HCT116 (cell line): ENCODE measurements around the gene UQCRC1. TPM values are rescaled to one million over a fixed set of nuclear protein-coding genes. Genes with fewer than 3 reads are reported as not detected.

ENCODE experiments used
- ATAC-seq: fragments of 200-7000 bp; cut with Tn5 transposase; 2 replicates; pipeline ENCODE4 v1.9.1; 2020; ENCODE audit warnings: mild to moderate bottlenecking, moderate library complexity
- BruUV-seq: library from RNA; stranded (reverse); fragments of 400-500 nt; replicated peaks from 2 replicates; lab custom pipeline; 2021; lab: Mats Ljungman, UMichigan
- CTCF ChIA-PET: fragments of 300-600 bp; sonication (Branson Sonifier 250); formaldehyde crosslinking; loops from one replicate; lab custom pipeline; 2021; ENCODE audit warnings: antibody characterized with exemption; lab: Charles Lee
- POLR2A ChIA-PET: fragments of 300-600, 350-600 bp; sonication (Branson Sonifier 250); formaldehyde crosslinking; loops from one replicate; lab custom pipeline; 2021; ENCODE audit warnings: antibody characterized with exemption; lab: Charles Lee
- RAD21 ChIA-PET, 2 experiments: fragments of 300-600 bp; sonication (Branson Sonifier 250); formaldehyde crosslinking; loops; one replicate each; lab custom pipeline; 2023; ENCODE audit warnings: low total read pairs in 2 of 2; ENCODE audit not compliant: uncharacterized antibody in 2 of 2, unreplicated experiment in 2 of 2, low non-redundant PET in 1 of 2; lab: Charles Lee
- DNase-seq: peaks from one replicate; pipeline ENCODE4 v3.0.0-alpha.2; 2010; ENCODE audit warnings: low read depth, low spot score
- H2AFZ ChIP-seq: fragments of 200-600 bp; shearing (Covaris generic), sonication (generic); 2 replicates; pipeline ENCODE4 v1.6.1; 2017; ENCODE audit warnings: low read depth, mixed run types, mixed read lengths, antibody characterized with exemption, low read length; ENCODE audit not compliant: poor library complexity, severe bottlenecking
- H3K27ac ChIP-seq: 2 replicates; pipeline ENCODE4 v1.5.1; 2012; ENCODE audit warnings: low read depth, low read length
- H3K27me3 ChIP-seq: fragments of 200-600 bp; sonication (generic); 2 replicates; pipeline ENCODE4 v1.6.1; 2016; ENCODE audit warnings: mixed run types, low read length, mixed read lengths; ENCODE audit not compliant: insufficient read depth
- H3K36me3 ChIP-seq, 2 experiments: fragments of 200-500 bp in 1 of 2; fragments of 200-600 bp in 1 of 2; sonication (Bioruptor generic) in 1 of 2; sonication (generic) in 1 of 2; 2 replicates each; pipeline versions ENCODE4 v1.5.1 to v1.6.1; 2014 to 2016; ENCODE audit warnings: low read length in 2 of 2, inconsistent platforms in 1 of 2, mixed read lengths in 1 of 2, mixed run types in 1 of 2; ENCODE audit not compliant: insufficient read depth in 2 of 2, control insufficient read depth in 1 of 2
- H3K4me1 ChIP-seq, 2 experiments: fragments of 200-600 bp in 1 of 2; sonication (generic) in 1 of 2; 2 replicates each; pipeline versions ENCODE4 v1.5.1 to v1.6.1; 2012 to 2017; ENCODE audit warnings: low read length in 2 of 2, inconsistent platforms in 1 of 2, mild to moderate bottlenecking in 1 of 2, mixed read lengths in 1 of 2, mixed run types in 1 of 2, moderate library complexity in 1 of 2; ENCODE audit not compliant: insufficient read depth in 2 of 2, control insufficient read depth in 1 of 2
- H3K4me2 ChIP-seq: fragments of 200-600 bp; sonication (generic); 2 replicates; pipeline ENCODE4 v1.6.1; 2017; ENCODE audit warnings: mixed run types, low read length, mixed read lengths
- H3K4me3 ChIP-seq, 2 experiments: fragments of 200-600 bp in 1 of 2; sonication (generic) in 1 of 2; replicated peaks in 1 of 2; 2 replicates each; pipeline ENCODE4 v1.5.1; 2011 to 2016; ENCODE audit warnings: low read length in 2 of 2, control low read depth in 1 of 2, low read depth in 1 of 2, mild to moderate bottlenecking in 1 of 2, mixed read lengths in 1 of 2, mixed run types in 1 of 2
- H3K79me2 ChIP-seq: fragments of 200-600 bp; sonication (generic); 2 replicates; pipeline ENCODE4 v1.6.1; 2017; ENCODE audit warnings: mild to moderate bottlenecking, mixed run types, low read length, moderate library complexity, mixed read lengths; ENCODE audit not compliant: insufficient read depth
- H3K9ac ChIP-seq: fragments of 200-600 bp; sonication (generic); 2 replicates; pipeline ENCODE4 v1.6.1; 2016; ENCODE audit warnings: low read length, mixed read lengths
- H3K9me2 ChIP-seq: fragments of 200-600 bp; sonication (generic), shearing (Covaris generic); 2 replicates; pipeline ENCODE4 v1.6.1; 2017; ENCODE audit warnings: mixed run types, mild to moderate bottlenecking, moderate library complexity; ENCODE audit not compliant: insufficient read depth
- H3K9me3 ChIP-seq, 2 experiments: fragments of 200-500 bp in 1 of 2; fragments of 200-600 bp in 1 of 2; sonication (Bioruptor generic) in 1 of 2; sonication (generic) in 1 of 2; 2 replicates each; pipeline ENCODE4 v1.6.1; 2014 to 2017; ENCODE audit warnings: low read length in 2 of 2, mixed read lengths in 2 of 2, inconsistent platforms in 1 of 2, low read depth in 1 of 2, mild to moderate bottlenecking in 1 of 2, mixed run types in 1 of 2, moderate library complexity in 1 of 2; ENCODE audit not compliant: control insufficient read depth in 1 of 2, insufficient read depth in 1 of 2
- H4K20me1 ChIP-seq: fragments of 200-600 bp; sonication (generic), shearing (Covaris generic); 2 replicates; pipeline ENCODE4 v1.6.1; 2017; ENCODE audit warnings: mixed run types, mild to moderate bottlenecking, moderate library complexity; ENCODE audit not compliant: insufficient read depth
- CBX3 ChIP-seq: IDR thresholded peaks from 2 replicates; pipeline ENCODE4 v1.6.1; 2012; ENCODE audit warnings: low read depth
- EGR1 ChIP-seq: IDR thresholded peaks from 2 replicates; pipeline ENCODE4 v1.6.1; 2012; ENCODE audit warnings: low read depth
- ELF1 ChIP-seq: IDR thresholded peaks from 2 replicates; pipeline ENCODE4 v1.6.1; 2012; ENCODE audit warnings: low read depth, borderline replicate concordance
- EZH2 ChIP-seq: fragments of 200-600 bp; sonication (generic); IDR thresholded peaks from 2 replicates; pipeline ENCODE4 v1.6.1; 2017; ENCODE audit warnings: antibody characterized with exemption, mixed run types
- JUND ChIP-seq: IDR thresholded peaks from 2 replicates; pipeline ENCODE4 v1.6.1; 2012
- POLR2A ChIP-seq: IDR thresholded peaks from 2 replicates; pipeline ENCODE4 v1.7.0; 2011; ENCODE audit warnings: borderline replicate concordance; ENCODE audit not compliant: insufficient read depth, insufficient read length; ENCODE audit errors: extremely low read depth
- POLR2AphosphoS5 ChIP-seq: IDR thresholded peaks from 2 replicates; pipeline ENCODE4 v1.6.1; 2011; ENCODE audit warnings: mild to moderate bottlenecking, low read depth, low read length, moderate library complexity
- RAD21 ChIP-seq: IDR thresholded peaks from 2 replicates; pipeline ENCODE4 v1.6.1; 2012; ENCODE audit warnings: low read depth, mild to moderate bottlenecking
- SIN3A ChIP-seq: IDR thresholded peaks from 2 replicates; pipeline ENCODE4 v1.6.1; 2012; ENCODE audit warnings: low read depth
- SP1 ChIP-seq: IDR thresholded peaks from 2 replicates; pipeline ENCODE4 v1.6.1; 2012; ENCODE audit warnings: low read depth
- TCF7L2 ChIP-seq: IDR thresholded peaks from 2 replicates; pipeline ENCODE4 v1.7.0; 2011; ENCODE audit warnings: borderline replicate concordance, inconsistent platforms; ENCODE audit not compliant: insufficient read depth, insufficient read length; ENCODE audit errors: extremely low read depth
- YY1 ChIP-seq: IDR thresholded peaks from 2 replicates; pipeline ENCODE4 v1.6.1; 2011; ENCODE audit warnings: low read length, low read depth, moderate library complexity, mild to moderate bottlenecking; ENCODE audit not compliant: insufficient replicate concordance; ENCODE audit errors: extremely low read depth
- ZFX ChIP-seq: fragments of 450-650 bp; IDR thresholded peaks from 2 replicates; pipeline ENCODE4 v1.6.1; 2017
- intact Hi-C: fragments of 100-400 bp; cut with micrococcal nuclease; formaldehyde crosslinking; loops from 2 replicates; pipeline ENCODE4 v1.10.0; 2022
- total RNA-seq: library from RNA; stranded (reverse); gene quantifications from one replicate; pipeline ENCODE4 v1.2.1, GENCODE V29; 2021; ENCODE audit not compliant: unreplicated experiment
- TF ChIP-seq, protein P1 (sequence below): IDR thresholded peaks from 2 replicates; pipeline ENCODE4 v1.6.1; 2012
- TF ChIP-seq, protein P2 (sequence below): IDR thresholded peaks from 2 replicates; pipeline ENCODE4 v1.6.1; 2012; ENCODE audit warnings: low read depth

The UQCRC1 gene
- total RNA-seq, 1 experiment from 2014 or later: 318 TPM

DNA sequence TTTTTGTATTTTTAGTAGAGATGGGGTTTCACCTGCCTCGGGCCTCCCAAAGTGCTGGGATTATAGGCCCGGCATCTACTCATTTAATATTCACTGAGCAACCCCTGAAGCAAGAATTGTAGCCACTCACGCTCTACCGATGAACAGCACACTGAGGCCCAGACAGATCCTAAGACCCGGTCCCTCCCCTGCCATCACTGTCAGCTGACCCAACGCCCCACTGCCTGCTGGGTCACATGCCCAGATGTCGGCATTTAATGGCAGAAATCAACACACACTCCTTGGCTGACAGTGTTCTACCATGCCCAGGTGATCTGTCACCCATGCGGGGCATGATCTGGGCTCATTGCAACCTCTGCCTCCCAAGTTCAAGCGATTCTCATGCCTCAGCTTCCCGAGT lies 15.3 kb upstream of the UQCRC1 start:
- DNase-seq: no peak
- Histone ChIP-seq H3K27ac (no peak overlapping the region), H2AFZ (no peak overlapping the region), H3K9me2 (no peaks in the 10 kb centered on the region), H3K9ac (no peak overlapping the region), H3K79me2 (no peaks in the 10 kb centered on the region), H3K27me3 (no peaks in the 10 kb centered on the region), H3K36me3 (peaks cover 13 to 14% of the 10 kb centered on the region in 2 experiments; a peak in 3 of 4 replicates), H3K4me3 (no peak overlapping the region), H3K4me1 (no peaks in the 10 kb centered on the region), H3K4me2 (no peak overlapping the region), H4K20me1 (no peaks in the 10 kb centered on the region), H3K9me3 (no peaks in the 10 kb centered on the region)
- TF ChIP-seq JUND (no peak), POLR2AphosphoS5 (no peak), SP1 (no peak), ELF1 (no peak), YY1 (no peak), ZFX (no peak)
- TF ChIP-seq, protein P1, sequence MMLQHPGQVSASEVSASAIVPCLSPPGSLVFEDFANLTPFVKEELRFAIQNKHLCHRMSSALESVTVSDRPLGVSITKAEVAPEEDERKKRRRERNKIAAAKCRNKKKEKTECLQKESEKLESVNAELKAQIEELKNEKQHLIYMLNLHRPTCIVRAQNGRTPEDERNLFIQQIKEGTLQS: no peak
- intact Hi-C loops: no loop called here
- CTCF ChIA-PET: no interaction called here
- POLR2A ChIA-PET: interaction anchor here (0.8 kb wide), 1 partner anchor 38 kb away, joined by 3 read pairs; the partner anchor contains the start of gene CELSR3
- ATAC-seq: no peak
- no TSS peak for BruUV-seq
- RAD21 ChIA-PET: no interaction called here

DNA sequence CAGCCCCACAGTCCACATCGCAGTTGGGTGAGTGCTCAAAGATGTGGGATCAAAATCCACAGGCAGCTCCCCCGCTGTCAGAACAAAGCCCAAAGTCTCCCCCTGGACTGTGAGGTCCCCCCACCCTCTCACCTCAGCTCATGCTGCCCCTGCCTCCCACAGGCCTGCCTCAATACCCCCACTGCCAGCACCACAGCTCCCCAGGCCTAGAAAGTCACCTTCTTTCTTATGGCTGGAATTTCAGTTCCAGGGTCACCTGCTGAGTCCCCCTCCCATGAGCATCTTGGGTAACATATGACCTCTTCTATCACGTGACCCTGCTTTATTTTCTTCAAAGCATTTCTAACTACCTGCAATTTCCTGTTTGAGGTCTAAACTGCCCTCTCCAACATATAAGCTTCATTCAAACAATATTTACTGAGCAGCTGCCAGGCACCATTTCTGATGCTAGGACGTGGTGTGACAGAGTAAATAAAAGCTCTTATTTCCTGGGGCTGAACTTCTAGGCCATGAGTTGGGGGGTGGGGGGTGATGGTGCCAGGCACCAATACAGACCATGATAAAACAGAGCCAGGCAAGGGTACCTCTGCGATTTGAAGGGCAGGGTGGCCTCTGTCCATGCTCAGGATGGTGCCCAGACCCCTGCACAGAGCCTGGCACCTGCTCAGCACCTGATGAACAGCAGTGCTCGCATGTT lies 14.6 kb upstream of the UQCRC1 start:
- H3K4me3 ChIP-seq: no peak overlapping the region
- no TSS peak for BruUV-seq
- no peak overlapping the region for H3K9ac ChIP-seq
- H3K9me3 ChIP-seq: peaks cover 0 to under 1% of the 10 kb centered on the region in 2 experiments; a peak in 1 of 4 replicates
- no peak overlapping the region for H3K27ac ChIP-seq
- H3K36me3 ChIP-seq: peaks cover 11 to 14% of the 10 kb centered on the region in 2 experiments; a peak in 3 of 4 replicates
- no peak overlapping the region for H2AFZ ChIP-seq
- no peaks in the 10 kb centered on the region for H3K4me1 ChIP-seq
- no peaks in the 10 kb centered on the region for H4K20me1 ChIP-seq
- H3K27me3 ChIP-seq: no peaks in the 10 kb centered on the region
- no peak for DNase-seq
- ChIA-PET RAD21 (no interaction called here), CTCF (no interaction called here), POLR2A (interaction anchor here (0.8 kb wide), 1 partner anchor 39 kb away, joined by 3 read pairs; the partner anchor contains the start of gene CELSR3)
- H3K79me2 ChIP-seq: no peaks in the 10 kb centered on the region
- intact Hi-C loops: no loop called here
- H3K4me2 ChIP-seq: no peak overlapping the region
- no peak for ATAC-seq
- H3K9me2 ChIP-seq: no peaks in the 10 kb centered on the region
- TF ChIP-seq ZFX: no peak
- TF ChIP-seq, protein P1: no peak
- no peak for TF ChIP-seq POLR2A
- TF ChIP-seq EZH2: no peak
- TF ChIP-seq TCF7L2: no peak
- no peak for TF ChIP-seq RAD21
- no peak for TF ChIP-seq YY1
- TF ChIP-seq SIN3A: no peak
- TF ChIP-seq, protein P2, sequence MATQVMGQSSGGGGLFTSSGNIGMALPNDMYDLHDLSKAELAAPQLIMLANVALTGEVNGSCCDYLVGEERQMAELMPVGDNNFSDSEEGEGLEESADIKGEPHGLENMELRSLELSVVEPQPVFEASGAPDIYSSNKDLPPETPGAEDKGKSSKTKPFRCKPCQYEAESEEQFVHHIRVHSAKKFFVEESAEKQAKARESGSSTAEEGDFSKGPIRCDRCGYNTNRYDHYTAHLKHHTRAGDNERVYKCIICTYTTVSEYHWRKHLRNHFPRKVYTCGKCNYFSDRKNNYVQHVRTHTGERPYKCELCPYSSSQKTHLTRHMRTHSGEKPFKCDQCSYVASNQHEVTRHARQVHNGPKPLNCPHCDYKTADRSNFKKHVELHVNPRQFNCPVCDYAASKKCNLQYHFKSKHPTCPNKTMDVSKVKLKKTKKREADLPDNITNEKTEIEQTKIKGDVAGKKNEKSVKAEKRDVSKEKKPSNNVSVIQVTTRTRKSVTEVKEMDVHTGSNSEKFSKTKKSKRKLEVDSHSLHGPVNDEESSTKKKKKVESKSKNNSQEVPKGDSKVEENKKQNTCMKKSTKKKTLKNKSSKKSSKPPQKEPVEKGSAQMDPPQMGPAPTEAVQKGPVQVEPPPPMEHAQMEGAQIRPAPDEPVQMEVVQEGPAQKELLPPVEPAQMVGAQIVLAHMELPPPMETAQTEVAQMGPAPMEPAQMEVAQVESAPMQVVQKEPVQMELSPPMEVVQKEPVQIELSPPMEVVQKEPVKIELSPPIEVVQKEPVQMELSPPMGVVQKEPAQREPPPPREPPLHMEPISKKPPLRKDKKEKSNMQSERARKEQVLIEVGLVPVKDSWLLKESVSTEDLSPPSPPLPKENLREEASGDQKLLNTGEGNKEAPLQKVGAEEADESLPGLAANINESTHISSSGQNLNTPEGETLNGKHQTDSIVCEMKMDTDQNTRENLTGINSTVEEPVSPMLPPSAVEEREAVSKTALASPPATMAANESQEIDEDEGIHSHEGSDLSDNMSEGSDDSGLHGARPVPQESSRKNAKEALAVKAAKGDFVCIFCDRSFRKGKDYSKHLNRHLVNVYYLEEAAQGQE: no peak
- TF ChIP-seq JUND: no peak
- TF ChIP-seq CBX3: no peak
- TF ChIP-seq EGR1: no peak
